Left lung (tissue), 10 donors: ENCODE data around the gene FHL1. TPM values are rescaled to one million over a fixed set of nuclear protein-coding genes. Genes with fewer than 3 reads are reported as not detected.

ENCODE experiments used
- ATAC-seq: fragments of 200-7000 bp; cut with Tn5 transposase; one replicate; pipeline ENCODE4 v1.9.1; 2020; ENCODE audit warnings: moderate library complexity
- DNase-seq, 4 donors: peaks; one replicate each; pipeline ENCODE4 v3.0.0-alpha.2; 2013 to 2020
- H3K27ac ChIP-seq, 2 donors: fragments of 200-600 bp; sonication (generic) in 1 of 2; one replicate each; pipeline versions ENCODE4 v1.5.0 to v1.8.0; 2020 to 2021
- H3K27me3 ChIP-seq, 2 donors: fragments of 200-600 bp; sonication (generic) in 1 of 2; one replicate each; pipeline versions ENCODE4 v1.5.0 to v1.8.0; 2020 to 2021
- H3K36me3 ChIP-seq, 2 donors: fragments of 200-600 bp; sonication (generic) in 1 of 2; one replicate each; pipeline versions ENCODE4 v1.5.0 to v1.8.0; 2020 to 2021
- H3K4me1 ChIP-seq, 2 donors: fragments of 200-600 bp; one replicate each; pipeline ENCODE4 v1.8.0; 2021
- H3K4me3 ChIP-seq, 2 donors: fragments of 200-600 bp; sonication (generic) in 1 of 2; one replicate each; pipeline versions ENCODE4 v1.5.0 to v1.8.0; 2020 to 2021; ENCODE audit warnings: mild to moderate bottlenecking in 1 of 2
- H3K9me3 ChIP-seq, 2 donors: fragments of 200-600 bp; sonication (generic) in 1 of 2; one replicate each; pipeline versions ENCODE4 v1.5.0 to v1.8.0; 2020 to 2021
- intact Hi-C, 2 donors: fragments of 100-400 bp; cut with DNase I; formaldehyde crosslinking; loops; one replicate each; pipeline versions ENCODE4 v1.11.2 to v1.14.2; 2022
- polyA plus RNA-seq, 6 donors: library from polyadenylated mRNA; unstranded; fragments of 120-200 nt; gene quantifications; one replicate each; pipeline ENCODE4 v1.2.1, GENCODE V29; 2013; ENCODE audit not compliant: insufficient read length in 6 of 6
- total RNA-seq, 2 donors: library from RNA; stranded (reverse); fragmentation: NEBNext Ultra II Directional; extraction: Animal tissue kit (Norgen Biotek cat#: 25700); gene quantifications; one replicate each; pipeline ENCODE4 v1.2.1, GENCODE V29; 2021
- TF ChIP-seq, protein P1 (sequence below), 2 donors: fragments of 200-600 bp; sonication (generic) in 1 of 2; IDR thresholded peaks; one replicate each; pipeline versions ENCODE4 v1.5.0 to v1.8.0; 2021; ENCODE audit warnings: antibody characterized with exemption in 2 of 2
- donor health status: DM: no; HTN: yes; CAD: no.
- donor health status: DM: no; HTN: no; CAD: no.

Gene FHL1
- total and polyA plus RNA-seq, 8 donors: 118 to 276 (median 249) TPM

GRCh38 chrX:136142592-136142991 lies 4.7 kb upstream of the FHL1 start:
- Histone ChIP-seq H3K27ac (no peak overlapping the region), H3K4me1 (no peaks in the 10 kb centered on the region), H3K27me3 (peaks cover 8 to 12% of the 10 kb centered on the region in 2 donors), H3K36me3 (no peaks in the 10 kb centered on the region), H3K4me3 (no peak overlapping the region), H3K9me3 (no peaks in the 10 kb centered on the region)
- TF ChIP-seq, protein P1, sequence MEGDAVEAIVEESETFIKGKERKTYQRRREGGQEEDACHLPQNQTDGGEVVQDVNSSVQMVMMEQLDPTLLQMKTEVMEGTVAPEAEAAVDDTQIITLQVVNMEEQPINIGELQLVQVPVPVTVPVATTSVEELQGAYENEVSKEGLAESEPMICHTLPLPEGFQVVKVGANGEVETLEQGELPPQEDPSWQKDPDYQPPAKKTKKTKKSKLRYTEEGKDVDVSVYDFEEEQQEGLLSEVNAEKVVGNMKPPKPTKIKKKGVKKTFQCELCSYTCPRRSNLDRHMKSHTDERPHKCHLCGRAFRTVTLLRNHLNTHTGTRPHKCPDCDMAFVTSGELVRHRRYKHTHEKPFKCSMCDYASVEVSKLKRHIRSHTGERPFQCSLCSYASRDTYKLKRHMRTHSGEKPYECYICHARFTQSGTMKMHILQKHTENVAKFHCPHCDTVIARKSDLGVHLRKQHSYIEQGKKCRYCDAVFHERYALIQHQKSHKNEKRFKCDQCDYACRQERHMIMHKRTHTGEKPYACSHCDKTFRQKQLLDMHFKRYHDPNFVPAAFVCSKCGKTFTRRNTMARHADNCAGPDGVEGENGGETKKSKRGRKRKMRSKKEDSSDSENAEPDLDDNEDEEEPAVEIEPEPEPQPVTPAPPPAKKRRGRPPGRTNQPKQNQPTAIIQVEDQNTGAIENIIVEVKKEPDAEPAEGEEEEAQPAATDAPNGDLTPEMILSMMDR (IDR thresholded peaks at IDR 0.05): no peak
- intact Hi-C loops: no loop called here
- DNase-seq (peak in 1 of 4 donors; percentile 74), ATAC-seq (no peak)

- Histone ChIP-seq H3K4me3 (no peak overlapping the region), H3K27me3 (peaks cover 8 to 14% of the 10 kb centered on the region in 2 donors), H3K36me3 (no peaks in the 10 kb centered on the region), H3K27ac (no peak overlapping the region), H3K4me1 (no peaks in the 10 kb centered on the region), H3K9me3 (no peaks in the 10 kb centered on the region)
- DNase-seq (no peak), ATAC-seq (no peak)
- TF ChIP-seq, protein P1 (IDR thresholded peaks at IDR 0.05): no peak
- intact Hi-C loops: no loop called here
Observed at GRCh38 chrX:136143711-136144110, 3.6 kb upstream of the FHL1 start.

DNA sequence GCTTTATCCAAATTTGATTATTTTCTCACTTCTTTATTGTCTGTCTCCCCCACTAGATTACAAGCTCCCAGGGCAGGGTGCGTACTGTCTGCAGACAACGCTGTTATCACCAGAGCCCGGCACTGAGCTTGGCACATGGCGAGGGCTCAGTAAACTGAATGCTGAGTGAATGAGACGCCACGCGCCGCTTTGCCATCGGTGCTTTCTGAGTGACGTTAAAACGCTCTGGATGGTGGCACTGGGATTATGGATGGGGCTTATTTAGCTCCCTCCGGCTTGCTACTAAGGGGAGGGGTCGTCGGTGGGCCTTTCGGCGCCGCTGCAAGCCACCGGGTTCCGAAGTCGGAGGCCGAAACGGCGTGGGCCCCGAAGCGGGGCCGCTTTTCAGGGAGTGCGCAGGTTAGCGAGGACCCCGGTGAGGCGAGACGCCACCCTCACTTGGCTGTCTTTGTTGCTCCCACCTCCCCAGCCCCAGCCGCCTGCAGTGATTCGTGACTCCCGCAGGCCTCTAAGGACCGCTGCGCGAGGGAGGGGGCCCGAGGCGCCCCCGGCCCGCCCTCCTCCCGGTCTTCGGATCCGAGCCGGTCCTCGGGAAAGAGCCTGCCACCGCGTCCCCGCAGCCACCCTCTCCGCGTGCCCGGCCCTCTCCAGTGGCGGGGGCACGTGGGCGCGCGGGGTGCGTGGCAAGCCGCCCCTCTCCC lies 569 bp upstream of the FHL1 start:
- Histone ChIP-seq H3K4me3 (peak overlapping the region; percentile 33 to 47), H3K27me3 (peaks cover 8 to 14% of the 10 kb centered on the region in 2 donors), H3K4me1 (no peaks in the 10 kb centered on the region), H3K36me3 (no peaks in the 10 kb centered on the region), H3K27ac (peak overlapping the region in 1 of 2 donors; percentile 61), H3K9me3 (no peaks in the 10 kb centered on the region)
- ATAC-seq: peak; percentile 17
- DNase-seq: peak in 1 of 4 donors; percentile 66
- intact Hi-C loops: no loop called here
- TF ChIP-seq, protein P1 (IDR thresholded peaks at IDR 0.05): no peak

GRCh38 chrX:136147976-136148375 lies 643 bp downstream of the FHL1 start:
- TF ChIP-seq, protein P1 (IDR thresholded peaks at IDR 0.05): no peak
- peak; percentile 8 for ATAC-seq
- peak overlapping the region; percentile 63 to 76 for H3K27ac ChIP-seq

GRCh38 chrX:136148391-136148790 lies 1.1 kb downstream of the FHL1 start:
- Histone ChIP-seq H3K27me3 (peaks cover 8 to 14% of the 10 kb centered on the region in 2 donors), H3K4me3 (peak overlapping the region; percentile 42 to 47), H3K36me3 (no peaks in the 10 kb centered on the region), H3K9me3 (no peaks in the 10 kb centered on the region), H3K27ac (peak overlapping the region; percentile 36 to 63), H3K4me1 (no peaks in the 10 kb centered on the region)
- TF ChIP-seq, protein P1 (IDR thresholded peaks at IDR 0.05): no peak
- DNase-seq (no peak), ATAC-seq (no peak)
- intact Hi-C loops: no loop called here

More at GRCh38 chrX:136147976-136148375, 643 bp downstream of the FHL1 start:
- DNase-seq: no peak
- Histone ChIP-seq H3K27me3 (peaks cover 8 to 14% of the 10 kb centered on the region in 2 donors), H3K4me1 (no peaks in the 10 kb centered on the region), H3K9me3 (no peaks in the 10 kb centered on the region), H3K36me3 (no peaks in the 10 kb centered on the region), H3K4me3 (peak overlapping the region; percentile 42 to 47)
- intact Hi-C loops: no loop called here
